Measurements from ENCODE around the gene MATN3.
"Not testable (repeated sequence)": the region's sequence is repeated elsewhere in the genome, so short reads cannot be mapped to it uniquely, and the experiment has no call there.

The MATN3 gene, protein sequence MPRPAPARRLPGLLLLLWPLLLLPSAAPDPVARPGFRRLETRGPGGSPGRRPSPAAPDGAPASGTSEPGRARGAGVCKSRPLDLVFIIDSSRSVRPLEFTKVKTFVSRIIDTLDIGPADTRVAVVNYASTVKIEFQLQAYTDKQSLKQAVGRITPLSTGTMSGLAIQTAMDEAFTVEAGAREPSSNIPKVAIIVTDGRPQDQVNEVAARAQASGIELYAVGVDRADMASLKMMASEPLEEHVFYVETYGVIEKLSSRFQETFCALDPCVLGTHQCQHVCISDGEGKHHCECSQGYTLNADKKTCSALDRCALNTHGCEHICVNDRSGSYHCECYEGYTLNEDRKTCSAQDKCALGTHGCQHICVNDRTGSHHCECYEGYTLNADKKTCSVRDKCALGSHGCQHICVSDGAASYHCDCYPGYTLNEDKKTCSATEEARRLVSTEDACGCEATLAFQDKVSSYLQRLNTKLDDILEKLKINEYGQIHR

GRCh38 chr2:20012282-20013125, at the start of gene MATN3:
TSS of gene MATN3 (minus strand) at chr2:20012668. CDS start at chr2:20012631, 37 bp downstream.
- no peak for DNase-seq

DNA sequence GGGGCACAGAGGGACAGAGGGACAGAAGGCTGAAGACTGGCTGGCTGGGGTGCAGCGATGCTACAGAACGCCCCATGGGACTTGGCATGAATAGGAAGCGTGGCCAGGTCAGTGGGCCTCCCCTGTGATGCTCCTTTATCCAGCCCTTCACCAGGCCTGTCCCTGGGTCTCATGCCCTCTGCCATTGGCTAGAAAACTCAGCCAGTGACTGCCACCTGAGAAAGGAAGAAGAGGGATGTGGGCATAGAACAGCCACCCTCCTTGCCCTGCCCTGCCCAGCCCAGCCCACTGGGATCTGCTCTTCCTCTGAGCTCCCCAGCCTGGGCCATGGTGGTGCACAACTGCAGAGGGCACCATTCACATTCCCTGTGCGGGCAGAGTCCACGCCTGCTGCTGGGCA, 49.5 kb upstream of the MATN3 start:
- DNase-seq = no peak

DNA sequence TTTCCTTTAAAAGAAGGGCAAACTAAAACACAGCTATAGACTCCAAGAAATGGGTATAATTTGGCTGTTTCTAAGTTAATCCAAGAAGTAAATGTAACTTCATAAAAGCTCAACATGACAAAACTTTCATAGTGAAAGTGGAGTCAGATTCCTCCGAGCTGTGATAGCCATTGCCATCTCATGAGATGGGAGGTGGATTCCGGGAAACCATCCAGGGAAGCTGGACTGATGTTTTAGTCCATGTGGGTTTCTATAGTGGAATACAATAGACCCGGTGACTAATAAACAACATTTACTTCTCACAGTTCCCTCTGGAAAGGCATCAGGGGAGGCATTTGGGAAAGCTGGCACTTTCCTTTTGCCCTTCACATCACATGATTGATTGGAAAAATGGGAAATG, 49.0 kb upstream of the MATN3 start:
- no peak for DNase-seq

DNA sequence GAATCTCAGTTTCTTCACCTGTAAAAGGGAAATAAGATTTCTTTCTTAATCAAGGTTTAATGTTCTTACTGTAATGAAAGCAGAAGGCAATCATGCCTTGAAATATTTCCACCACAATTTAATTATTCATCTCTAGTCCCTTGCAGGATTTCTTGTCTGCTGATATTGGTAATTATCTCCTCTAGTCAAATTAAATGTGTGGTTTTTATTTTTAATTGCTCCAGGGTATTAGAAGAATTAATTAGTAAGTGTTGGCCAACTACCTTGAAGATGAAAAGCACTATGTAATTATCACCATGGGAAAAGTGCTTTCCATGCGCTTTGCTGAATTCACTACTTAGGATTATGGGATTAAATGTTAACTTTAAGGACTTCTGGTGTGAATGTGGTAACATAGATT, 47.6 kb upstream of the MATN3 start:
- no peak for DNase-seq

DNA sequence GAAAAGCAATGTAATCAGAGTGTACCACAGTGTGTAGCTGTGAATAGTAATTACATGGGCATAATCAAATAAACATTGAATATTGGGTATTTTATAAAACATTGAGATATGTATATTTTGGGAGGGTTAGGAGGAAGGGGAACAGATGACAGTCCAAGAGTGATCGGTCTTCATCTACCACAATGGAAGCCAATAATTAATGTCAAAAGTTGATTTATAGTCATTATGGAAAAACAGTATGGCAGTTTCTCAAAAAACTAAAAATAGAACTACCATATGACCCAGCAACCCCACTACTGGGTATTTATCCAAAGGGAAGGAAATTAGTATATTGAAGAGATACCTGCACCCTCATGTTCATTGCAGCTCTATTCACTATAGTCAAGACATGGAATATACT, 44.8 kb upstream of the MATN3 start:
- no peak for DNase-seq

- no peak for DNase-seq
These were observed 42.5 kb upstream of the MATN3 start for GRCh38 chr2:20054931-20055330.

- no peak for DNase-seq
These were observed 41.7 kb upstream of the MATN3 start for GRCh38 chr2:20054119-20054518.

GRCh38 chr2:20052861-20053281, 40.4 kb upstream of the MATN3 start:
- peak in 1 of 51 donors; percentile 37 for DNase-seq

DNA sequence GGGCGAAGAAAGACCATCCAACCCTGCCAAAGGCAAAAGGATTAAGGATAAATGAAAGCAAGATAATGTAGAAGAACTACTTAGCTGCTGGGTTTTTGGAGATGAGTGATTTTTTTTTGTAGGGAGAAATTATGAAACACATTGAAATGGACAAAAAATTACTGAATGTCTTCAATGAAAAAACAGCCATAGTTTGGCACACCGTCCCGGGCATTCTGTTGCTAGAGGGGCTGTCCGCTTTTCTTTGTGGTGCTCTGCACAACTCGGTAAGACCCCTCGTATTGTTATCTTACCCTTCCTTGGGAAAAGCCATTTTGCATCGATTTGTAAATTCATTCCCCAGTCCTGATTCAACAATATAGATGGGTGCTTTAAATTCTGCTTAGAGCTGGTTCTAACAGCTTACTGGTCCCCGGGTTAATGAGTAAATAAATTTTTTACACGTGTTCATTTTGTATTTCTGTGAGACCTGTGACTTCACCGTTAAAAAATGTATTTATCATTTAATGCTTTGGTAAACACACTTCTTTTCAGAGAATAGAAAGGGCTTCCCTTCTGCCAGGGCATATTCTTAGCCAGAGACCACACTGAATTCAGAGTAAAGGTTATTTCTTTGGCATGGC, 39.9 kb upstream of the MATN3 start:
- peak in 1 of 51 donors; percentile 57 for DNase-seq

GRCh38 chr2:20051532-20052228, 39.2 kb upstream of the MATN3 start, which contains the start of gene LAPTM4A:
TSS of gene LAPTM4A (minus strand) at chr2:20051628. CDS start at chr2:20051520, 108 bp downstream.
- DNase-seq = peak; percentile 92 to 100 (median 98)

- peak in 41 of 51 donors; percentile 6 to 73 (median 38) for DNase-seq
These were observed 38.4 kb upstream of the MATN3 start for GRCh38 chr2:20050646-20051531.

- peak in 2 of 51 donors; percentile 13 to 52 for DNase-seq
These were observed 37.7 kb upstream of the MATN3 start for GRCh38 chr2:20050104-20050645.

GRCh38 chr2:20049637-20050036, 37.2 kb upstream of the MATN3 start:
- peak in 1 of 51 donors; percentile 40 for DNase-seq

- no peak for DNase-seq
These were observed 36.3 kb upstream of the MATN3 start for GRCh38 chr2:20048488-20049448.

GRCh38 chr2:20045712-20046292, 33.3 kb upstream of the MATN3 start:
- not testable (repeated sequence) for DNase-seq

- DNase-seq = no peak
These were observed 32.3 kb upstream of the MATN3 start for GRCh38 chr2:20044778-20045177.

DNA sequence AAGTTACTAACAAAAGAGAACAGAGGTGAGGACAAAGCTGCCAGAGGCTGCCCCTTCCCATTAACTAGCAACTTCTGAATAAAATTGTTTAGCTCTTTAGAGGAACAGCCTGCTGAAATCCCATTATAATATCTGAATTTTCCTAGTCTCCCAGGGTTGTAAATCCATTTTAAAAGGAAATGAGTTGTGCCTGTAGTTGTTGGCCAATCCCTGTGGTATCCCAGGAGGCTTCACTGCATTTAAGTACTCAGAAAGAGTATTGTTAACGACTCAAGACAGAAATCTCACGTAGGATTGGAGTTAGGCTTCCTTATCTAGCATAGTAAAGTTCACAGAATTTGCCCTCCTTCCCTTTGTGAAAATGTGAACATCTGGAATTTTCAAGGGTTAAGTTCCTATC, 30.1 kb upstream of the MATN3 start:
- DNase-seq = no peak
